ENCODE measurements around the gene GJA3.

GJA3 gene

DNA sequence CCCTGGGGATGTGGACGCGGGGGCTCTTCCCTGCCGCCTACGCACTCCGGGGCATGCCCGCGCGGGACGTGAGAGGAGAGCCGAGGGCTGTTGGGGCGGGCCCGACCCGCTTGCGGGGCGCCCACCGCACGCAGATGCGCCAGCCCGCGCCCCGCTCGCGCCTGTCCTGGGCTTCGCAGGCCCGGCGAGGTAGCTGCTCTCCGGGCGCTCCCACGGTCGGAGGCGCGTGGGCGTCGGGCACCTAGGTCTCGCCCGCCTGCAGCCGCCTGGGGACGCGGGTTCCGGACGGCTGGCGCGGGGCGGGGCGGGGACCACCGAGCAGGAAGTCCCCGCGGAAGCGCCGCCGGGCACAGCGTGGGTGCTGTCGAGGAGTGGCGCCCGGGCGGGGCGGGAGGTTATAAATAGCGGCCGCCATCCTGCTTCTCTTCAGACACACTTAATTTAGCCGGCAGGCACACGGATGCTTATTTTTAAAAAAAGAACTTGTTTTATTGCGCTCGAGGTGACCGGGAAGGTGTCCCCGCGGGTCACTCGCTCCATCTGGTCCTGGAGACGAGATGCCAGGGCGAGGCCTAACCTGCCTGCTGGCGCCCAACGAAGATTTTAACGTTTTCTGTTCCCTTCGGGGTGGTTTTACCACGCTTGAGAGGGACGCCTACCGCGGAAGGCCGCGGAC, 561 bp upstream of the GJA3 start:
- no peaks in the 10 kb centered on the region for H3K9me3 ChIP-seq (ENCODE audit: low read length)
- H3K4me2 ChIP-seq (ENCODE audit: low read length), result peak overlapping the region; percentile 61
- no peaks in the 10 kb centered on the region for H3K36me3 ChIP-seq (ENCODE audit: insufficient read depth, low read length)
- H3K79me2 ChIP-seq (ENCODE audit: insufficient read depth, low read length), result no peaks in the 10 kb centered on the region
- peak overlapping the region; percentile 51 for H3K4me3 ChIP-seq (ENCODE audit: low read depth, low read length, poor library complexity, severe bottlenecking)
- no peak overlapping the region for H2AFZ ChIP-seq (ENCODE audit: low read length)
- H3K27ac ChIP-seq (ENCODE audit: low read depth, low read length, poor library complexity, severe bottlenecking), result no peak overlapping the region
- peaks cover 11% of the 10 kb centered on the region for H3K4me1 ChIP-seq (ENCODE audit: insufficient read depth, low read length, severe bottlenecking)
- no peaks in the 10 kb centered on the region for H3K9me2 ChIP-seq (ENCODE audit: low read depth, low read length)
- H4K20me1 ChIP-seq (ENCODE audit: insufficient read depth, low read length), result no peaks in the 10 kb centered on the region
- H3F3A ChIP-seq (ENCODE audit: insufficient read depth, low read length), result no peaks in the 10 kb centered on the region
- H3K27me3 ChIP-seq (ENCODE audit: insufficient read depth, low read length), result no peaks in the 10 kb centered on the region; the same call in 1 of the 2 replicates
- no peak overlapping the region for H3K9ac ChIP-seq (ENCODE audit: low read length)
- TF ChIP-seq, protein P1, sequence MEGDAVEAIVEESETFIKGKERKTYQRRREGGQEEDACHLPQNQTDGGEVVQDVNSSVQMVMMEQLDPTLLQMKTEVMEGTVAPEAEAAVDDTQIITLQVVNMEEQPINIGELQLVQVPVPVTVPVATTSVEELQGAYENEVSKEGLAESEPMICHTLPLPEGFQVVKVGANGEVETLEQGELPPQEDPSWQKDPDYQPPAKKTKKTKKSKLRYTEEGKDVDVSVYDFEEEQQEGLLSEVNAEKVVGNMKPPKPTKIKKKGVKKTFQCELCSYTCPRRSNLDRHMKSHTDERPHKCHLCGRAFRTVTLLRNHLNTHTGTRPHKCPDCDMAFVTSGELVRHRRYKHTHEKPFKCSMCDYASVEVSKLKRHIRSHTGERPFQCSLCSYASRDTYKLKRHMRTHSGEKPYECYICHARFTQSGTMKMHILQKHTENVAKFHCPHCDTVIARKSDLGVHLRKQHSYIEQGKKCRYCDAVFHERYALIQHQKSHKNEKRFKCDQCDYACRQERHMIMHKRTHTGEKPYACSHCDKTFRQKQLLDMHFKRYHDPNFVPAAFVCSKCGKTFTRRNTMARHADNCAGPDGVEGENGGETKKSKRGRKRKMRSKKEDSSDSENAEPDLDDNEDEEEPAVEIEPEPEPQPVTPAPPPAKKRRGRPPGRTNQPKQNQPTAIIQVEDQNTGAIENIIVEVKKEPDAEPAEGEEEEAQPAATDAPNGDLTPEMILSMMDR (IDR thresholded peaks at IDR 0.05; ENCODE audit: low read length), result no peak
- TF ChIP-seq EZH2 (IDR thresholded peaks at IDR 0.05; ENCODE audit: borderline replicate concordance, low read length), result no peak

DNA sequence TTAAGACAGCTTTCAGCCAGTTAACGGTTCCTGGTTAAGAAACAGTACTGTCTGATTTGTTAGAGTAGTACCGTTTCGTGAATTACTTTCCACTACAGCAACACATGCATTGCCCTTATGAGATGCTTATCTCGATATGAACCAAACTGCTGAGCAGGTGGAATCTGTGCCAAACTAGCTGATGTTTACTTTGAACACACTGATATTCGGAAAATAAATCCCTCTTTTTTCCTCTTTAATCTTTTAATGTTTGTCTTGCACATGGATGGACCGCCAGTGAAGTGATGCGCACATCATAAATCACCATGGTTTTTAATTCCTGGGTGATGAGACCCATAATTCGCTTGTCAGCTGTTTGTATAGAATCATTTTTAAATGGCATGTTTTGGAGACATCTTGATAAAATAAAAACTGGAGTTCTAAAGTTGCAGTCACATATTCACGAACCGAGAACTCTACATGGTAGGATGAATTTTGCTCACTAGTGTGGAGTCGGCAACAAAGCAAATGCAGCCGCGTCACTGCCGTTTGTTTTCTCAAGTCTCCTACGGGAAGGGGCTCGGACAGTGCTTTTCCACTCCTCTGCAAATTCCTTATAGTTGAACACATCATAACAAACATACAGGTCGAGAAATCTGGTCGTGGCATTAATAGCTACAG, 1.1 kb downstream of the GJA3 start:
- H3K4me2 ChIP-seq (ENCODE audit: low read length), result no peak overlapping the region
- no peak overlapping the region for H2AFZ ChIP-seq (ENCODE audit: low read length)
- no peaks in the 10 kb centered on the region for H3K9me2 ChIP-seq (ENCODE audit: low read depth, low read length)
- no peaks in the 10 kb centered on the region for H3K9me3 ChIP-seq (ENCODE audit: low read length)
- H3K27ac ChIP-seq (ENCODE audit: low read depth, low read length, poor library complexity, severe bottlenecking), result no peak overlapping the region
- TF ChIP-seq, protein P1 (IDR thresholded peaks at IDR 0.05; ENCODE audit: low read length), result no peak
- no peak for TF ChIP-seq EZH2 (IDR thresholded peaks at IDR 0.05; ENCODE audit: borderline replicate concordance, low read length)
- H4K20me1 ChIP-seq (ENCODE audit: insufficient read depth, low read length), result no peaks in the 10 kb centered on the region
- H3K4me3 ChIP-seq (ENCODE audit: low read depth, low read length, poor library complexity, severe bottlenecking), result no peak overlapping the region
- no peaks in the 10 kb centered on the region for H3K36me3 ChIP-seq (ENCODE audit: insufficient read depth, low read length)
- no peak overlapping the region for H3K9ac ChIP-seq (ENCODE audit: low read length)
- peaks cover 11% of the 10 kb centered on the region for H3K4me1 ChIP-seq (ENCODE audit: insufficient read depth, low read length, severe bottlenecking)
- H3F3A ChIP-seq (ENCODE audit: insufficient read depth, low read length), result no peaks in the 10 kb centered on the region
- H3K79me2 ChIP-seq (ENCODE audit: insufficient read depth, low read length), result no peaks in the 10 kb centered on the region
- no peaks in the 10 kb centered on the region; the same call in 1 of the 2 replicates for H3K27me3 ChIP-seq (ENCODE audit: insufficient read depth, low read length)

DNA sequence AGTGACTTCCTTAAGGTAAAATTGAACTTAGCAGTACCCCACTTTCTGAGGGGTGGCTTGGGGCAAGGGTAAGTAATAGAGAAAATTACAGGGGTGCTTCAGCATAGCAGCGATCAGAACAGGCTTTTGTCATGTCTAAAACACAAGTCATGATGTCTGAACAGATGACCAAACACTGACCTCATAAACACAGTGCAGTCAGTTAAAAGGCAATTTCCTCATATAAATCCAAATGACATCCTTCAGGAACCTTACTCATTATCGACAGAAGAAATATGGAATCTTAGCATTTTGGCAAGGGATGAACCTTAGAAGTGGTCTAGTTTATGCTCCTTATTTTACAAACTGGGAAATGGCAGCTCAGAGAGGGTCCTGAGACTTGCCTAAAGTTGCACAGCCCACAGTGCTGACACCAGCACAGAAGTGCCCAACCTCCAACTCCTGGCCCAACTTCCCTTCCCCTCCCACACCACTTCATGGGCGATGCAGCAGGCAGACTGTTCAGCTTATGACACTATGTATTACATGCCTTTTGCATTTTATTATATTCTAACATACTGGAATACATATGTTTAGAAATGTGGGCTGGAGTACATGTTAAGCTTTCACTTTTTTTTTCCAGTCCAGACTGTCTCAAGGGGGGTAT, 3.6 kb downstream of the GJA3 start:
- Histone ChIP-seq H3K9me2 (ENCODE audit: low read depth, low read length) (no peaks in the 10 kb centered on the region), H3K4me3 (ENCODE audit: low read depth, low read length, poor library complexity, severe bottlenecking) (no peak overlapping the region), H3K27me3 (ENCODE audit: insufficient read depth, low read length) (no peaks in the 10 kb centered on the region; the same call in 1 of the 2 replicates), H3F3A (ENCODE audit: insufficient read depth, low read length) (no peaks in the 10 kb centered on the region; the same call in 1 of the 2 replicates), H3K36me3 (ENCODE audit: insufficient read depth, low read length) (no peaks in the 10 kb centered on the region), H4K20me1 (ENCODE audit: insufficient read depth, low read length) (no peaks in the 10 kb centered on the region), H3K9ac (ENCODE audit: low read length) (no peak overlapping the region), H3K4me2 (ENCODE audit: low read length) (no peak overlapping the region), H2AFZ (ENCODE audit: low read length) (no peak overlapping the region), H3K4me1 (ENCODE audit: insufficient read depth, low read length, severe bottlenecking) (peaks cover 11% of the 10 kb centered on the region), H3K79me2 (ENCODE audit: insufficient read depth, low read length) (no peaks in the 10 kb centered on the region), H3K9me3 (ENCODE audit: low read length) (no peaks in the 10 kb centered on the region), H3K27ac (ENCODE audit: low read depth, low read length, poor library complexity, severe bottlenecking) (no peak overlapping the region)
- TF ChIP-seq EZH2 (IDR thresholded peaks at IDR 0.05; ENCODE audit: borderline replicate concordance, low read length), result no peak
- TF ChIP-seq, protein P1 (IDR thresholded peaks at IDR 0.05; ENCODE audit: low read length), result no peak

Measured in OCI-LY1 (cell line).